ENCODE results near the gene POC1A. TPM values are rescaled to one million over a fixed set of nuclear protein-coding genes. Genes with fewer than 3 reads are reported as not detected.

The POC1A gene
- total and polyA plus RNA-seq, 12 donors, result 0.44 to 3.5 (median 1.1) TPM

- intact Hi-C loops (cut with DNase I), result loop anchor here in 6 of 10 donors (5.0 to 10.0 kb wide), 5 partner anchors 46 to 126 kb away; partner anchors contain the start of genes ALAS1 (in 4 of the 6) and WDR82 (in 1 of the 6)
- ATAC-seq, result no peak
Measured at GRCh38 chr3:52150860-52151259, 3.4 kb downstream of the POC1A start.

GRCh38 chr3:52150357-52150756 lies 3.9 kb downstream of the POC1A start:
- ATAC-seq (no peak), DNase-seq (no peak)
- H3K27ac ChIP-seq, result no peak overlapping the region
- H3K4me3 ChIP-seq, result no peak overlapping the region
- no peak for TF ChIP-seq CTCF (IDR thresholded peaks at IDR 0.05)
- H3K9me3 ChIP-seq, result no peaks in the 10 kb centered on the region
- H3K36me3 ChIP-seq, result peaks cover 0 to 39% (median 0%) of the 10 kb centered on the region in 9 donors
- WGBS, 2 donors, result 91 to 92% methylated on average over 3 of the region's 3 CpGs
- no peaks in the 10 kb centered on the region for H3K27me3 ChIP-seq
- intact Hi-C loops (cut with DNase I), result loop anchor here in 6 of 10 donors (5.0 to 10.0 kb wide), 5 partner anchors 47 to 127 kb away; partner anchors contain the start of genes ALAS1 (in 4 of the 6) and WDR82 (in 1 of the 6)
- peaks cover 4 to 18% (median 10%) of the 10 kb centered on the region in 9 donors for H3K4me1 ChIP-seq

More at GRCh38 chr3:52150860-52151259, 3.4 kb downstream of the POC1A start:
- DNase-seq, result no peak
- H3K9me3 ChIP-seq, result no peaks in the 10 kb centered on the region
- H3K27ac ChIP-seq, result no peak overlapping the region
- no peak for TF ChIP-seq CTCF (IDR thresholded peaks at IDR 0.05)
- WGBS, 2 donors, result 91 to 96% methylated on average over 4 of the region's 4 CpGs
- peaks cover 4 to 19% (median 10%) of the 10 kb centered on the region in 9 donors for H3K4me1 ChIP-seq
- no peak overlapping the region for H3K4me3 ChIP-seq
- H3K36me3 ChIP-seq, result peaks cover 0 to 34% (median 0%) of the 10 kb centered on the region in 9 donors
- H3K27me3 ChIP-seq, result no peaks in the 10 kb centered on the region

- Histone ChIP-seq H3K9me3 (no peaks in the 10 kb centered on the region), H3K4me1 (peaks cover 4 to 12% (median 10%) of the 10 kb centered on the region in 9 donors), H3K27me3 (no peaks in the 10 kb centered on the region), H3K4me3 (no peak overlapping the region), H3K36me3 (peaks cover 0 to 43% (median 0%) of the 10 kb centered on the region in 9 donors), H3K27ac (no peak overlapping the region)
- 97% methylated on average over 11 of the region's 11 CpGs for WGBS, 2 donors
- no peak for TF ChIP-seq CTCF (IDR thresholded peaks at IDR 0.05)
- intact Hi-C loops (cut with DNase I), result loop anchor here in 7 of 10 donors (5.0 to 10.0 kb wide), 6 partner anchors 48 to 193 kb away; partner anchors contain the start of genes ALAS1 (in 4 of the 7) and WDR82 (in 1 of the 7)
- DNase-seq, result no peak
- no peak for ATAC-seq
Measured at GRCh38 chr3:52149726-52150125, 4.5 kb downstream of the POC1A start.

- WGBS, 2 donors, result 93 to 98% methylated on average over 8 of the region's 8 CpGs
- ATAC-seq (no peak), DNase-seq (no peak)
- Histone ChIP-seq H3K9me3 (no peaks in the 10 kb centered on the region), H3K4me1 (peaks cover 5 to 13% (median 10%) of the 10 kb centered on the region in 9 donors), H3K36me3 (peaks cover 0 to 43% (median 0%) of the 10 kb centered on the region in 9 donors), H3K27ac (no peak overlapping the region), H3K4me3 (no peak overlapping the region), H3K27me3 (no peaks in the 10 kb centered on the region)
- no peak for TF ChIP-seq CTCF (IDR thresholded peaks at IDR 0.05)
- intact Hi-C loops (cut with DNase I), result loop anchor here in 1 of 10 donors (5.0 kb wide), 1 partner anchor 193 kb away; no protein-coding TSS in a partner anchor
Measured at GRCh38 chr3:52149021-52149420, 5.2 kb downstream of the POC1A start.
